T-helper 1 cell treated with Interleukin-12 subunit alpha and Interleukin-12 subunit beta and Interleukin-4 antibody, amounts not matched to agents 30 μg/mL and 1 μg/mL, for 36 hours (primary cell): Measurements from ENCODE around the gene HOXD1.

Experiments used
- H3K27ac Mint-ChIP-seq: one replicate; pipeline ENCODE4 v1.8.0; 2021; ENCODE audit warnings: mild to moderate bottlenecking, mixed read lengths
- H3K27me3 Mint-ChIP-seq: one replicate; pipeline ENCODE4 v1.8.0; 2021; ENCODE audit warnings: low read depth, mixed read lengths
- H3K36me3 Mint-ChIP-seq: one replicate; pipeline ENCODE4 v1.8.0; 2021; ENCODE audit warnings: low read depth, mixed read lengths
- H3K4me1 Mint-ChIP-seq: one replicate; pipeline ENCODE4 v1.8.0; 2021; ENCODE audit warnings: low read depth, mixed read lengths
- H3K4me3 Mint-ChIP-seq: one replicate; pipeline ENCODE4 v1.8.0; 2021; ENCODE audit warnings: mild to moderate bottlenecking, moderate library complexity, mixed read lengths
- H3K9me3 Mint-ChIP-seq: one replicate; pipeline ENCODE4 v1.8.0; 2021; ENCODE audit warnings: mixed read lengths

The HOXD1 gene

GRCh38 chr2:176187899-176188773 lies at the start of gene HOXD1:
TSS of gene HOXD1 (plus strand) at chr2:176188668. CDS start at chr2:176188802, 134 bp downstream.
- H3K36me3 Mint-ChIP-seq, result peaks cover 1% of the 10 kb centered on the region
- H3K9me3 Mint-ChIP-seq, result no peaks in the 10 kb centered on the region
- peaks cover 10% of the 10 kb centered on the region for H3K4me1 Mint-ChIP-seq
- H3K27me3 Mint-ChIP-seq, result peaks cover 78% of the 10 kb centered on the region
- peak within 1 kb of the TSS; percentile 23 for H3K27ac Mint-ChIP-seq
- peak within 1 kb of the TSS; percentile 85 for H3K4me3 Mint-ChIP-seq

DNA sequence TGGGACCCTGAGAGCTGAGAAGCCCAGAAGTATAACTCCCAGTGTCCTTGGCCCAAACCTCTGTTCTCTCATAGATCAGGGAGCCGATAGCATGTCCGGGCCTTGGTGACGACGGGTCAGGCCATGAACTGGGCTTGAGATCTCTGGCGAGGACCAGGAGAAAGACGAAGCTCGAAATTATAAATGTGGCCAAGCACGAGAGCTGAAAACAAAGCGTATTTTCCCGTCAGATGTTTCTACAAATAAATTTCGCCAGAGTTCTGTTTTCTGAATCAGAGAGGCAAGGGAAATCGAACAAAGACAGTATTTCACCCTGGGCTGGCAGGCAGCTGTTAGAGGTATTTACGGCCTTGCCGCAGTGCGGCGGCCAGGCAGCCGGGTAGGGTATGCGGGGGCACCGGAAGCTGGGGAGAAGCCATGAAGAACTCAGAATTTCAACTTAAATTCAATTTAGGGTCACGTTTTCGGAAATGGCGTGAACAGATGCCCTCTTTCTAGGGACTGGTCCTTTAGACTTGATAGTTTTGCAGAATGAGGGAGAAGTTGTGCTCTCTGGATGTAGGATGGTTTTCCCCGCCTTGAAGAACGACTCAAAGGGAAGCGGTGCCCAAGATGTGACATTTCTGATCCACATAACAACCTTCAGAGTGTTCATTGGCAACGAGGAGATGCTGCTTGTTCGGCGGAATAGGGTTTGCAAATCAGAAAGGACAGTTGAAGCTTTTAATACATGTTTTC lies 49.4 kb upstream of the HOXD1 start:
- Mint-ChIP-seq H3K36me3 (peaks cover 2% of the 10 kb centered on the region), H3K27me3 (peaks cover 93% of the 10 kb centered on the region), H3K27ac (peak overlapping the region; percentile 54), H3K4me3 (no peak overlapping the region), H3K4me1 (peaks cover 16% of the 10 kb centered on the region), H3K9me3 (no peaks in the 10 kb centered on the region)

- H3K36me3 Mint-ChIP-seq, result peaks cover 2% of the 10 kb centered on the region
- no peaks in the 10 kb centered on the region for H3K9me3 Mint-ChIP-seq
- H3K4me3 Mint-ChIP-seq, result no peak overlapping the region
- peaks cover 92% of the 10 kb centered on the region for H3K27me3 Mint-ChIP-seq
- H3K27ac Mint-ChIP-seq, result no peak overlapping the region
- H3K4me1 Mint-ChIP-seq, result peaks cover 16% of the 10 kb centered on the region
These were observed 48.6 kb upstream of the HOXD1 start for GRCh38 chr2:176139661-176140512.

GRCh38 chr2:176140513-176141317 lies 47.8 kb upstream of the HOXD1 start:
- no peaks in the 10 kb centered on the region for H3K9me3 Mint-ChIP-seq
- peaks cover 2% of the 10 kb centered on the region for H3K36me3 Mint-ChIP-seq
- H3K4me1 Mint-ChIP-seq, result peaks cover 14% of the 10 kb centered on the region
- H3K27ac Mint-ChIP-seq, result no peak overlapping the region
- peaks cover 92% of the 10 kb centered on the region for H3K27me3 Mint-ChIP-seq
- peak overlapping the region; percentile 39 for H3K4me3 Mint-ChIP-seq

DNA sequence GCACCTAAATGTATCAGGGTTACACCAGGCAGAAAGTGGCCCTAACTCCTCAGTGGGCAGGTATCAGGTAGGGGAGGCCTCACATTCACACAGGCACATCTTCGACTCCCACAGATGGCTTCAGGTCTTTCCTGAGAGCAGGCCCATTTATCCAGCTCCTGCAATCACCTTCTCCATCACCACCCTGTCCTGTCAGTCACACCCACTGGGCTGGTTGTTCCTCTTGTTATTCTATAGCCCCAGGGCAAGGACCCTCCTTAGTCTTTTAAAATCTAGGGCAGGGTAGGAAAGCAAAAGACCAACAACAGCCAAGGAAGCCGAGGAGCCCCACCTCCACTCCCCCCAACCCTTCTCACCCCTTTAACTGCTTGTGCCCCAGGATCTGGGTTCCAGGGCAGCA lies 46.2 kb upstream of the HOXD1 start:
- Mint-ChIP-seq H3K4me3 (no peak overlapping the region), H3K9me3 (no peaks in the 10 kb centered on the region), H3K27ac (no peak overlapping the region), H3K27me3 (peaks cover 95% of the 10 kb centered on the region), H3K4me1 (peaks cover 13% of the 10 kb centered on the region), H3K36me3 (peaks cover 2% of the 10 kb centered on the region)

- Mint-ChIP-seq H3K9me3 (no peaks in the 10 kb centered on the region), H3K4me1 (peaks cover 5% of the 10 kb centered on the region), H3K27me3 (peaks cover 95% of the 10 kb centered on the region), H3K36me3 (no peaks in the 10 kb centered on the region), H3K4me3 (no peak overlapping the region), H3K27ac (no peak overlapping the region)
These were observed 43.1 kb upstream of the HOXD1 start for GRCh38 chr2:176145085-176145969.

DNA sequence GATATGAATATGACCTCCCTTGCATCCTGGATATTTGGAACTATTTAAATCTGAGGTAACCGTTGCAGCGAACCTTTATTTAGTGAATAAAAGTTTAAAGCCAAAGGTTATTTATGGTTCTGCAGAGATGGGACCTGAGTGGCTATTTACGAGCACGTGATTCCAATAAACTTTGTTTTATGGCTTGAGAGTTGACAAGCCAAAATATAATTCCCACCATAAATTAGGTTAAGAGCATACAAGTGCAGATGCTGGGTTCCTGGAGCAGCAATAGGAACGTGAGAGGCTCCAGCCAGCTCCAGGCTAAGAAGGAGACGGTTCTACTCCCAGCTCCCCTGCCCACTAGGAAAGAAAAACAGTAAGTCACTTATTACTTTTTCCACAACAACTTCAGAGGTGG lies 42.4 kb upstream of the HOXD1 start:
- Mint-ChIP-seq H3K9me3 (no peaks in the 10 kb centered on the region), H3K36me3 (no peaks in the 10 kb centered on the region), H3K4me1 (peaks cover 5% of the 10 kb centered on the region), H3K4me3 (no peak overlapping the region), H3K27me3 (peaks cover 98% of the 10 kb centered on the region), H3K27ac (no peak overlapping the region)

DNA sequence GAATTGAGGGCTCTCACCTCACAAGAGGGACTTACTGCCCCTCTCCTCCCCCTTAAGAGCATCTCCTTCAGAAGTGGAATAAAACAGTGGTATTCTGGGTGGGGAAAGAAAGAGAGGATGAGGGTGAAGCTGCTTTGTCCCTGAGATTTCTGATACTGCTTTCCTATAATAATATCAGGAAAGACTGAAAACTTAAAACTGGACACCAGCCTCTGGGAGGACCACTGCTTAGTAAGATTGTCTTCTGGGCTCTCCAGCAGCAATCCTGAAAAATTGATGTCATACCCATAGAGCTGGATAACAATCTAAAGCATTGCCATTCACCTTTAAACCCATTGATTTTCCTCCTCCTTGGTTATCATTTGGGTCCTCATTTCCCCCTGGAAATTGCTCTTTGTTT lies 41.8 kb upstream of the HOXD1 start:
- H3K36me3 Mint-ChIP-seq, result no peaks in the 10 kb centered on the region
- H3K9me3 Mint-ChIP-seq, result no peaks in the 10 kb centered on the region
- H3K27me3 Mint-ChIP-seq, result peaks cover 98% of the 10 kb centered on the region
- H3K4me1 Mint-ChIP-seq, result no peaks in the 10 kb centered on the region
- no peak overlapping the region for H3K4me3 Mint-ChIP-seq
- no peak overlapping the region for H3K27ac Mint-ChIP-seq

DNA sequence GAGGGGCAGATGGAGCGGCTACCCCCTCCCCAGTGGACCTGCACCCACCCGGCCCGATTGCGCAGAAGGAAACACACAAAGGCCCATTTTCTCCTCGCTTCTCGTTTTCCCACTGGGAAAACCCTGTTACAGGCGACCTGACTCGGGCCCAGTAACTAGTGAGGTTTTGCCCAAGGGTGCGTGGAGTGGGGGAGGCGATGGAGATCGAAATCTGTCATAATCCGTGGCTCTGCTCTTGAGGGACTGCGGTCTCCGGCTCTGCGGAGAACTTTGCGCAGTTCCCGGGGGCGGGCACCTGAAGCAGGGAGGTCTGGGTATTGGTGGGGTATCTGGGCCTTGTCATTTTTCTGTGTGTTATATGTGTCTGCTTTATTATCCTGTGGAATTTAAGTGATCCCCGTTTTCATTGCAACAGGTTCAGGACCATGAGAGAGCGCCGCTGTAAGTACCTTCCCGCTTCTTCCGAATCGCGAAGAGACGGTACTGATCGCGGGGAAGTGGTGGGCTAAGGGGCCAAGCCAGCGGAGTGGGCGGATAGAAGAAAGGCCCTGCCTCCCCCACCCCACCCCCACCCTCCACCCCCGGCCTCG lies 41.2 kb upstream of the HOXD1 start:
- Mint-ChIP-seq H3K36me3 (no peaks in the 10 kb centered on the region), H3K4me3 (no peak overlapping the region), H3K27ac (no peak overlapping the region), H3K9me3 (no peaks in the 10 kb centered on the region), H3K4me1 (no peaks in the 10 kb centered on the region), H3K27me3 (peaks cover 92% of the 10 kb centered on the region)

GRCh38 chr2:176147800-176148496 lies 40.5 kb upstream of the HOXD1 start:
- Mint-ChIP-seq H3K36me3 (no peaks in the 10 kb centered on the region), H3K27ac (no peak overlapping the region), H3K4me1 (no peaks in the 10 kb centered on the region), H3K27me3 (peaks cover 93% of the 10 kb centered on the region), H3K9me3 (no peaks in the 10 kb centered on the region), H3K4me3 (no peak overlapping the region)

GRCh38 chr2:176148751-176149421 lies 39.6 kb upstream of the HOXD1 start:
- Mint-ChIP-seq H3K4me3 (no peak overlapping the region), H3K36me3 (no peaks in the 10 kb centered on the region), H3K27ac (no peak overlapping the region), H3K27me3 (peaks cover 93% of the 10 kb centered on the region), H3K9me3 (no peaks in the 10 kb centered on the region), H3K4me1 (no peaks in the 10 kb centered on the region)

- Mint-ChIP-seq H3K27ac (no peak overlapping the region), H3K27me3 (peaks cover 93% of the 10 kb centered on the region), H3K9me3 (no peaks in the 10 kb centered on the region)
These were observed 39.0 kb upstream of the HOXD1 start for GRCh38 chr2:176149481-176149938.

More at GRCh38 chr2:176149481-176149938, 39.0 kb upstream of the HOXD1 start:
- no peaks in the 10 kb centered on the region for H3K36me3 Mint-ChIP-seq
- H3K4me3 Mint-ChIP-seq, result no peak overlapping the region
- H3K4me1 Mint-ChIP-seq, result no peaks in the 10 kb centered on the region
